ENCODE measurements around the gene ALG14.
A peak's percentile ranks its signal among the peaks of the same experiment; 100 is the strongest.
"Not testable (repeated sequence)": the region's sequence is repeated elsewhere in the genome, so short reads cannot be mapped to it uniquely, and the experiment has no call there.

ALG14 gene

DNA sequence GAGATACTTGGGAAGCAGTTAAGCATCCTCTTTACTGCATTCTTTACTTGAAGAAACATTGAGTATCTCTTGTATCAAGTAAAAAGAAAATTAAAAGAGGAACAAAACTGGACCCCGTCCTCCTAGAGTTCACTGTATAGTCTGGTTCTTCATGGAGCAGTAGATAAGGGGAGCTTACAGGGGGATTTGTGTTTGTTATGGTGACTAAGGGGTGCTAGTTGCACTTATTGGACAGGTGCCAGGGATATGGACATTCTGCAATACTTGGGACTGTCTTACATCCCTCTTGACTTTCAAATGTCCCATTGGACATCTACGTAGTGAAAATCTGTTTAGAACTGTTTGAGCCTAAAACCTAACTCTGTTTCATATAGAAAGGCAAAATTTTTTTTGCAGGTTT lies 67.2 kb downstream of the ALG14 start:
- FAIRE-seq, result no peak

DNA sequence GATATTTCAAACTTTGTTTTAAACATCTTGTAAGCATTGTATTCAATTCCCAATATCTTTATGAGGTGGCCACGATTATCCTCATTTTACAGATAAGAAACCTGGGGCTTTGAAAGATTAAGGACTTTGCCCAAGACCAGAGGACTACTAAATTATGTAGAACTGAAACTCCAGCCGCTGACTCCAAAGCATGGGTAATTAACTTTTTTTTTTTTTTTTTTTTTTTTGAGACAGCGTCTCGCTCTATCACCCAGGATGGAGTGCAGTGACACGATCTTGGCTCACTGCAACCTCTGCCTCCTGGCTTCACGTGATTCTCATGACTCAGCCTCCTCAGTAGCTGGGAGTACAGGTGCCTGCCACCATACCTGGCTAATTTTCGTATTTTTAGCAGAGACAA lies 68.7 kb downstream of the ALG14 start:
- no peak for FAIRE-seq

- FAIRE-seq, result no peak
Observed at GRCh38 chr1:95003433-95003738, 69.4 kb downstream of the ALG14 start.

DNA sequence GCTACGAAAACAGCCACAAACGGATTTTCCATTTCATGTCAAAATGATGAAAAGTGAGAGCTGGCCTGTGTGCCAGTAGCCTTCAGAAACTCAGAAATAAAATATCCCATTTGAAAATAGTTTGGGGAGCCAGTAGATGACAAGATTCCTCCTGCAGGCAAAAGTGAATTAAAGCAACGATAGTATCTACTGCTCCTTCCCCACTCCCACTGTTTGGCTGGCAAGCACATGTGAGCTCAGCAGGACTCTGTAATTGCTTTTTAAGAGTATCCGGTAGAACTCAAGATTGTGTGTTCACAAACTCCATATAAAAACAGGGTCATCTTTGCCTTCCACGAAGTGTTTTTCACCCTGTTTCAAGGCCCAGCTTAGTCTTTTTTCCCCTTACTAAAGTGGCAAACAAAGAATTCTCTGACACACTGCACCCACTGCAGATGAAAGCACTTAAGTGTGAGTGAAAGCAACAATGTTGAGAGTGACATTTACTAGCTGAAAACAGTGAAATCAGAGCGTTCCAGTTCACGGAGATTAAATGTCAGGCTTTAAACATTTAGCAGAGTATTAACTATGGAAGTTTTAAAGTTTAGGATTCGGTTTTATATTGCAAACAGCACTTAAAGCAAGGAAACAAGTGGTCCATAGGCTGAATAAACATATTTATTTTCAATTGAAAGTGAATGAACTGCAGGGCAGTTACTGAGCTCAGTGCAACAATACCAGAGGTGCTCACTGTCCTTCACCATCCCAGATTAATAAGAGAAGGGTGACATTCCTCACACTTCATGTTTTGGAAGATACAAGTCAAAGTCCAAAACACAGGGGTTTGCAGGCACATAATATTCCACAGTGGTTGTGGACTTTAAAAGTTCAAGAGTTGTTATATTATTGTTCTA lies 70.0 kb downstream of the ALG14 start:
- FAIRE-seq, result peak; percentile 74

GRCh38 chr1:95002164-95002539 lies 70.6 kb downstream of the ALG14 start:
- no peak for FAIRE-seq

GRCh38 chr1:94999456-95000131 lies 73.2 kb downstream of the ALG14 start:
- FAIRE-seq, result no peak

DNA sequence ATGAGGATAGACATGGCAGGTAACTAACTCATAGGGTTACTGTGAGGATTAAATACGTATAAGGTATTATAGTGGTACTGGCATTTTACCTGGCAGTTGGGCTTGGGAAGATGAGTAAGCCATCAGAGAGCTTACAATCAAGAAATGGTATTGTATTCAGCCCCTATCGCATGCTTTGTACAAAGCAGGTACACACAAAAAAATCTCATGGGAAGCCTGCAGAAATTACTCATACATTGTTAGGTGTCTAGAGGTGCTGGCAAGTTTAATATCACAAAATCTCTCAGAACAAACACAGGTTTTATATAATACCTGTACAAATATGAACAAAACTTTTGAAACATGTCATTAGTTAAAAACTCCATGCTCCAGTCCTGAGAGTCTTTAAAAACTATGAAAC lies 74.0 kb downstream of the ALG14 start:
- FAIRE-seq, result no peak

DNA sequence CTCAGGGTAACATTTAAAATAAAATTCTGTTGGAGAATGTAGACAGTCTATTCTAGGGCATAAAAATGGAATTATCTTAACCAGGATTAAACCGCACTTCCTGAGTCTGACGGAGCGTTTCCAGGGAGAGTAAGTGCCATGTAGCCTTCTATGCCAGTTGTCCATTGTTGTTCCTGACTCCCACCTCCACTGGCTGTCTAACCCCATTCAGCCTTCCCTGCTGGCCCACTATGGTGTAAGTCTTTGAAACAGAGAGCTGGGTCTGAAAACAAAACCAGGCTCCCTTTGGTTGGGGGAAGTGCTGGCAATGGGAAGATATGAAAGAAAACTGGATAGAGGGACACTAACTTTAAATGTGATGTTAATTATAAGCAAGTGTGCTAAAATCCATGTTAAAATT lies 74.6 kb downstream of the ALG14 start:
- FAIRE-seq, result no peak

DNA sequence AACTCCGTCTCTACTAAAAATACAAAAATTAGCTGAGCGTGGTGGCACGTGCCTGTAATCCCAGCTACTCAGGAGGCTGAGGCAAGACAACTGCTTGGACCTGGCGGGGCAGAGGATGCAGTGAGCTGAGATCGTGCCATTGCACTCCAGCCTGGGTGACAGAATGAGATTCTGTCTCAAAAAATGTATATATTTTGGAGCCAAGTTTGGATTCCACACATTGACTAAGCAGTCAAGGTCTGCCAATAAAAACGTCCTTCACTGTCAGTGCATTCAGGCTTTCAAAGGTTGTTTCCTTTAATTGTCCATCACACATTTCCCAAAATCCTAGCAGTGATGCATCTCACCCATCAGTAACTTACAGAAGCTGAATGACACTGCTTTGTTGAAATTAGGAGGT lies 77.2 kb downstream of the ALG14 start:
- not testable (repeated sequence) for FAIRE-seq

GRCh38 chr1:94994805-94995204 lies 77.9 kb downstream of the ALG14 start:
- FAIRE-seq, result no peak

DNA sequence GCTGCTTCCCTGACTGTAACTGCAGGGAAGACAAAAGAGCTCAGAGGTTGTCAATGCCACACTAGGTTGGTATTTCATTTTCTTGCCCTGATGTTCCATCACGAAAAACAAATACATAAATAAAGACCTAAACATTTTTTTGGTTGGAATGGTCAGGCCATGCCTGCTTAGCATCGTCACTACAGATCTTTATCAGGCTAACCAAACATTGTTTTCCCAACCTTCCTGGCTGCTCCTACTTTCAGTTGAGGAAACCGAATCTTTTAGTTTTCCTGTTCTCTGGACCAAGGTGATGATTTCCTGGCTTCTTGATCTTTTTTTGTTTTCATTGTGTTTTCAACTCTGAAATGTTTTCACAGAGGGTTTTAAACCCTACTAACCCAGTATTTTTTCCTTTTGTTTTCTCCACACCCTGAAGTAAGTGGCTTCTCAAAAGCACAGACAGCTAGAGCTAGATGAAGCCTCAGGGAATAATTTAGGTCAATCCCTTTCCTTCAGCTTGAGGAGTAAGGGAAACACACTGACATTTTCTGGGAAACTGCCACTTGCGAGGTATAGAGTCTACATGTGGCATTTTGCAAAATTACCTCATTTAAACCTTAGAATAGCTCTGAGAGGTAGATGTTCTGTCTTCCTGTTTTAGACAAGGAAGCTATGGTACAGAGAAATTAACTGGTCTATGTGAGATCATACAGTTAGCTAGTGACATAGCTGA lies 78.7 kb downstream of the ALG14 start:
- FAIRE-seq, result no peak

DNA sequence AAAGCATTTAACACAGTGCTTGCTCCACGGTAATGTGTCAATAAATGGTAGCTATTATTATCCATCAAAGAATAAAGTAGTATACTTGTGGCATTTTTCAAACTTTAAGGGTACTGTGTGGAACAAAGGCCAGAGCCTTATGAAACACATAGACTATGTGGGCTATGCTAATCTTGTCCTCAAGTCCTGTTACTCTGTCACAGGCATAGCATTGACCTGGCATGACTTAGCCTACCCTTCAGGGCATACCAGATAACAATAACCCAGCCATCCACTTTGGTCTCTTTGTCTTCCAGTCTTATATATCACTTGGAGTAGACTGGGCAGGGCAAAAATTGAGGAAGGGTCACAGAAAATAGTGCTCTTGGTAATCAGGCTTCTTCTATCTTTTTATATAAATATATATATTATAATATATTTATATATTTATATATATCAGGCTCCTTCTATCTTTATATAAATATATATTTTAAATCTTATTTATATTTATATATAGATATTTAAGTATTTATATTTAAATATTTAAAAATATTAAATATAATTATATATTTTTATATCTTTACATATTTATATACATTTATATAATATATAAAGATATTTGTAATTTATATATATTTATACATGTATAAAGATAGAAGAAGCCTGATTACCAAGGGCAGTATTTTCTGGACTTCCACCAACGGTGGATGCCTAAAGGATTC lies 79.7 kb downstream of the ALG14 start:
- FAIRE-seq, result no peak

DNA sequence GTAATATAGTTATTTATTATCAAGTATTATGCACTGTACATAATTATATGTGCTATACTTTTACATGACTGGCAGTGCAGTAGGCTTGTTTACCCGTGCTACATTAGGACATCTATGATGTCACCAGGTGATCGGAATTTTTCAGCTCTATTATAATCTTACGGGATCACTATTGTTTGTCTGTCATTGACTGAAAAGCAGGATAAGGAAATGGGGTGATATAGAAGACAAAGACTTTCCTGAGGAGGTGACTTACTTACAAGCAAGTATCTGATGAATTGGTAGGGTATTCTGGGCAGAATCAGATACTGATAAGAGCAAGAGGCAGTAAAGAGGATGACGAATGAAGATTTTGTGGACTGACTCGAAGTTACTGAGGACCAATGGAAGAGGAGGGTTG lies 80.6 kb downstream of the ALG14 start:
- no peak for FAIRE-seq

DNA sequence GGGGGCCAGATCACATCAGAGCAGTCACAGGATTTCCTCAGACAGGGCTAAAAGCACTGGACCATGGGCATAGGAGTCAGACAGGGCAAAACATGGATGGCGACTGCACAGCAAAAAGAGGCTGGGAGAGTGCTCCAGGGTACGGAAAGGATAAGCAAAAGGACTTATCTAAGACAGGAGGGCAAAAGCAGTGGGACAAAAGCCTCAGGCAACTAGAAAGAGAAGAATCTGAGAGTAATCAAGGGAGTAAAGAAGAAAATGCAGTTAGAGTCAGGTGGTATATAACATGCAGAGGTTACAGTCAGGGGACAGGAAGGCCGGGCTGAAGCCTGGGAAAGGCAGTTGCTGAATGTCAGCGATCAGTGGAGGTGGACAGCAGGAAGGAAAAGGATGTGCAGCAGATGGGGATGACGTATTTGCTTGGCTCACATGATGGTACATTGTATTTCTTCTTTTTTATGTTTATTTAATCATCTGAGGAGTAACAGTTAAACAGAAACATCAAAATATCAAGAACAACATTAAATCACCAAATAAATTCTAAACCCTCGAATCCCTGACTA lies 82.8 kb downstream of the ALG14 start:
- FAIRE-seq, result no peak

- FAIRE-seq, result no peak
Observed at GRCh38 chr1:94989398-94989797, 83.4 kb downstream of the ALG14 start.

- FAIRE-seq, result no peak
Observed at GRCh38 chr1:94988356-94988755, 84.4 kb downstream of the ALG14 start.

GRCh38 chr1:94986783-94987182 lies 86.0 kb downstream of the ALG14 start:
- no peak for FAIRE-seq

- no peak for FAIRE-seq
Observed at GRCh38 chr1:94983171-94983739, 89.5 kb downstream of the ALG14 start.

DNA sequence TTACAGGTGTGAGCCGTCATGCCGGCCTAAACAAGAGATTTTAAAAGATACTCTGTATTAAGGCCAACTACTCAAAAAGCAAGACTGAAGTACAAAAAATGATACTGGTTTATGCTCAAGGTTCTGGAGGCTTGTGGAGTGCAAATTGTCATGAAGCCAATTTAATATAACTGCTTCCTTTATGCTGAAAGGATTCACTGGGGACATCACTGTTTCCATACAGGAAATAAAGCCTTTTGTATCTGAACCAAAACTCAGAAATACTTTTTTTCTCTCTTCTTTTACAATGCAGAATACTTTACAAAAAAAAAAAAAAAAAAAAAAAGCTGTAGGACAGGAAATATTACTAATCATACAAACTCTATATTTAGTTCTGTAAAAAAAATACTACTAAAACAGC lies 90.4 kb downstream of the ALG14 start:
- no peak for FAIRE-seq

DNA sequence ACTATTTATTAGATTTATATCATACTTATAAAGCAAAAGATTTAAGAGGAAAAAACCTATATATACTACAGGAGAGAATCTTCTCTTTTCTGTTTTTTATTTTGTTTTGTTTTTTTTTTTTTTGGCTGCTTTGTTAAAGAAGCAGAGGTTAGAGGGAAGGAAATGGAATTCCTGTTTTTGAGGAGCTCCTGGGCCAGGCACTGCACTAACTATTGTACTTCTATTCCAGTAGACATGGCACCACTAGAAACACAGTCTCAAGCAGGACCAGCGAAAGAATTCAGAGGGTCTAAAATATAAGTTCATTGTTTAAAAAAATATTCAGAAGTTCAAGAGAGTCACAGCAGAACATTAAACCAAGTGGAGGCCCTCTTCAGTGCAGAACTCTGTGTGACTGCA lies 91.2 kb downstream of the ALG14 start:
- no peak for FAIRE-seq

GRCh38 chr1:94980582-94981574 lies 91.9 kb downstream of the ALG14 start:
- no peak for FAIRE-seq

Measured in endometrium (tissue), 2 donors.